HG03103 (cell line): Measurements from ENCODE around the gene CTNNA2.
"Not testable (repeated sequence)": the region's sequence is repeated elsewhere in the genome, so short reads cannot be mapped to it uniquely, and the experiment has no call there.

Experiments used
- ATAC-seq: cut with Tn5 transposase; IDR thresholded peaks from one replicate; pipeline ENCODE4 v1.9.1; 2021; ENCODE audit warnings: low read depth; ENCODE audit not compliant: unreplicated experiment

CTNNA2 gene

DNA sequence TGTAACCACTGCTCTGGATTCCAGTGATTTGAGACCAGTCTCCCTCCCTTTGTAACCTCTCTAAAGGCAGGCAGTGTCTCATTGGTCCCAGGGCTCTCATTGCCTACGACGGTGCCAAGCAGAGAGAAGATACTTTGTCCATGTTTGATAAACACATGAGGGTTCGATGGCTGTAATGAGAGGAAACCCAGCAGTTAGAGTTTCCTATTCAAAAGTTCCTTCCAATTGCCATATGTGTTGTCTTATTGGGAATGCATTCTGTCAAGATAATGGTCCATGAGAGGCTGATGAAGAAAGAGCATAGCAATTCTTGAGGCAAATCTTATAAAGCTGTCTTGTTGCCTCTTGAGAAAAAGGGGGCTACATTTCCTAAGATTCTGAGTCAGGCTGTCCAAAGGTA lies 499.2 kb downstream of the CTNNA2 start:
- no peak for ATAC-seq

- ATAC-seq, result no peak
Observed at GRCh38 chr2:80014637-80015036, 501.8 kb downstream of the CTNNA2 start.

DNA sequence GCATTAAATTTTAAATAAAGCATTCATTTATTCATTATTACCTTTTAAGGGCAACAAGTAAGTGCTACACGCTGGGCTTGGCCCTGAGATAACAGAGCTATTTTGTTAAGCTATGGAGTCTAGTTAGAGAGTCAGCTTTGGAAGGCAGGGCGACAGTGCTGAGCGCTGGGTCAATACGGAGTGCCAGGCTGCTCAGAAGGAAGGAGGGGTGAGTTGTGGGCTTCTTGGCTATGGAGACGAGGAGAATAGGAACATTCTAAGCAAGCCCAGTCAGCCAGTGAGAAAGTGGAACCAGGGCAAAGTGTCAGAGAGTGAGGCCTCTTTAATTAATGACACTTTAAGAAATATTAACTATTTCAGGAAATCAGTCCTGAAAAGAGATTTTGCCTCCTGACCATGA lies 503.3 kb downstream of the CTNNA2 start:
- ATAC-seq, result no peak

DNA sequence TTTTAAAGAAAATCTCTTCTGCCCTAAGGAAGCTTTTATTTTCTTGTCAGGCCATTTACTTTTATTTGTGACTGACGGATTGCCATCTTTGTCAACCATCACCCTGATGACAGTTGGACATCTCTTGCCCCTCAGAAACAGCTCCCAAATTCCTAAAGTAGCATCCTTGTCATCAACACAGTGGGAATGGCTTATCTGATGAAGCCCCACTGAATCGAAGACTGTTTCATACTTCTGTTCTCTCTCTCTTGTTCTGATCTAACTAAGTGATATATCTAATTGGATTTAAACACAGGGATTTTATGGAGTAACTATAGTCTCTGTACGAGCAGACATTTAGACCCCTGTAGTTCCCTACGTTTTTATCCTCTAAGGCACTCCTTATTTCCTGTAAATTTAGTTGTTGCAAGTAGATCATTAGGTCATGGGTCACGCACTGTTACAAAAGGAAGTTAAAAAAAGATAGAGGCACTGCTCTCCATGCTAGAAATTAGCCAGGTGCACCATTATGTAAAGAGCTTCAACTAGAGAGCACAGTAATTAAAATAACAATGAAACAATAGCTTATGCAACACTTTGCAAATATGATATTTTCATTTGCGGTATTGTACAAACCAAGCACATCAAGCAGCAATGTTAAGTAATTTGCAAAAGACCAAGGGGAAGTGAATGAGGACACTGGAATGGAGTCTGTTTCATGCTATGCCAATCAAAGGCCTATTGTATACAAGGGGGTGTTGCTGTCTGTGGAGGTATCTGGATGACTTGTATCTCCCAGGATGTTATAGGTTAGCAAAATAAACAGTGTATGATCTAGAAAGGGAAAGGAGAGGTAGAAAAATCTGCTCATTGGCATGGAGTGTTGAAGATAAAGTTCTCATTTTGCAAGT lies 507.0 kb downstream of the CTNNA2 start:
- ATAC-seq, result no peak

DNA sequence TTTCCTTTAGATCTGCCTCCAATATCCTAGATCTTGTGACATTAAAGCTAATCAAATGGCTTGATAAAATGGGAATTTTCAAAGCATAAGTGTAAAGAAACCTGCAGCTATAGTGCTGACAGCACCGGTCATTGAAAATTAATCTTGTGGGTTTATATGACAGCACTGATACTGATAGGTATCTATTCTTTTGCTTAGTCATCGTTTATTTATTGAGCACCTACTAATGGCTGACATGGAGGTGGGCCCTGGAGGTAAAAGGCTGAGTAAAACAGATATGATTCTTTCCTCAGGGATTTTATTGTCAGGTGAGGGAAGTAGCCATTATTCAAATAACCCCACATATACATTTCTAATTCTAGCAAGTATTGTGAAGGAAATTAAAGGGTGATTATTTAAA lies 509.2 kb downstream of the CTNNA2 start:
- ATAC-seq, result no peak

GRCh38 chr2:80026040-80026729 lies 513.3 kb downstream of the CTNNA2 start:
- no peak for ATAC-seq

GRCh38 chr2:80028051-80028450 lies 515.2 kb downstream of the CTNNA2 start:
- no peak for ATAC-seq

GRCh38 chr2:80028584-80028983 lies 515.7 kb downstream of the CTNNA2 start:
- ATAC-seq, result no peak

- no peak for ATAC-seq
Observed at GRCh38 chr2:80030135-80030534, 517.3 kb downstream of the CTNNA2 start.

GRCh38 chr2:80032684-80033083 lies 519.8 kb downstream of the CTNNA2 start:
- ATAC-seq, result not testable (repeated sequence)

- no peak for ATAC-seq
Observed at GRCh38 chr2:80035749-80036285, 523.0 kb downstream of the CTNNA2 start.

GRCh38 chr2:80037310-80037709 lies 524.5 kb downstream of the CTNNA2 start:
- no peak for ATAC-seq

GRCh38 chr2:80040226-80040625 lies 527.4 kb downstream of the CTNNA2 start:
- no peak for ATAC-seq

DNA sequence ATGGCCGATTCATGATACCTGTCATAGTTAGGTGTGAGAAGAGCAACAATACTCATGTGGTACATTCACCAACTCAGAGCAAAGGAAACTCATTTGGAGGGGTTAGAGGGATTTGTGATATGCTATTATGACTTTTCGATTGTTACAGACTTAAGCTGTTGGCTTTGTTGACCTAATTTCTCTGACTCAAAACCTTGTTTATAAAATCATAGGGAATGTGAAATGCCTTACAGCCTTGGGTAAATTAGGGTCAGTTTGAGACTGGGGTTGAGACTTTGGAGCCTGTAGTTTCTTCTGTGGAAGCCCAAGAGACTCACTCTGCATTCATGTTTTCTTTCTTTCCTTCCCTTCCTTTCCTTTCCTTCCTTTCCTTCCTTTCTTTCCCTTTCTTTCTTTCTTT lies 529.8 kb downstream of the CTNNA2 start:
- no peak for ATAC-seq

GRCh38 chr2:80048296-80048695 lies 535.4 kb downstream of the CTNNA2 start:
- ATAC-seq, result no peak

- no peak for ATAC-seq
Observed at GRCh38 chr2:80050246-80050645, 537.4 kb downstream of the CTNNA2 start.

DNA sequence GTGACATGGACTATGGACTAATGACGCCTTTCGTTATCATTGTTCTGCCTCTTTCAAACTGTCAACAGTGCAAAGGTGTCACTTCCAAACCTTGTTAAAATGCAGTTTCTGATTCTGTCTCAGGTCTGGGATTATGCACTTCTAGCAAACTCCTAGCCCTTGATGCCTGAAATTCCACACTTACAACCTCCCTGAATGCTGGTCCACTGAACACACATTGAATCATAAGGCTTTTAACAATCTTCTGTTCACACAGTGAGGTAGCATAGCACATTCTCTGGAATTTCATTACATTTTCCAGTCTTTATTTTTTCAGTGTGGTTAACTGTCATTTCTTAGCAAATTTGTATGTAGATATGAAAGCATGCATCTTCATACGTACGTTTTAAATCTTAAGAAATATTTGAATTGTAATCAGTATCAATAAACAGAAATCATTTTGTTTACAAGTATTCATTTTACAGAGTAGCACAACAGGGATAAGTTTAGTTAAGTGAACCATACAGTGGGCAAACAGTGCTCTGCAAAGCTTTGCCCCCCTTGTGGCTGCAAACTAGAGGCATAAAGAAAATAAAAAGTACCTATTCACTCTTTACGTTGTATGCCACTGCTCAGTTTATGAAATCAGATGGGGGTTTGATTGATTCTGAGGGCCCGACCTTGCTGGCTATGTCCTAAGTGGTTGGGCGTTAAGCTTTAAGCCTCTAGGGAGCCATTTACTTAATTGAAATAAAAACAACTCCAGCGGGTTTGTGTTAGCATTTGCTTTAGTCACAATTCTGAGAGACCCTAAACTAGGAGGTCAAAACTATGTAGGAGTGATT lies 540.9 kb downstream of the CTNNA2 start:
- ATAC-seq, result no peak

DNA sequence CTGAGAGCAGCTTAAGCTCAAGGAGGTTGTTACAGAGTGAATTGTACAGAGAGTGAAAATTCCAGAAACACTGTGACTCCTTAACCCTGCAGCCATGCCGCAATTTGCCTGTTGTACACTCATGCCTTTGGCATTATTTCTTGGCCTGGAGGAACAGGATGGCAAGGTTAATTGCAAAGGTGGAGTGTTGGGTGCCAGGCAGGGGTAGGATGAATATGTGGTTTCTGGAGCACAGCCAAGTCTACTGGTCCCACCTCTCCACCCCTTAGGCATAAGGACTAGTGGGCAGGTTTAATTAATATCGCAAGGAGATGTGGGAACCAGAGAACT lies 541.5 kb downstream of the CTNNA2 start:
- ATAC-seq, result no peak

DNA sequence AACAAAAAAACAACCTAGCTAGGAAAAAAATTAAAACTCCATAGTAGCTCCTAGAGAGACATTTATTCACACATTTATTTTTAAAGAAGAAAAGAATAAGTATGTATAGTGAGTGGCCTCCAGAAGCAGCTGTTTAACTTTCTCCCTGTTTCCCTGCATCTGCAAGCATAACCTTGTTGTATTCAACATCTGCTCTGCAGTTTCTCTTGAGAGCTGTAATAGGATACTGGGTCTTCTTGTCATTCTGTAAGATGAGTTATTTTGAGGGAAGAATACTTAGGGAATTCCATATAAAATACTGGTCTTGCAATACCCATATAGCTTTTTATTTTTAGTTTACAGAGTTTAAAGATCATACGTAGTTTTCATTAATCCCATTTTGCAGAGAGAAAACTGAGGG lies 545.1 kb downstream of the CTNNA2 start:
- ATAC-seq, result no peak

GRCh38 chr2:80058562-80058961 lies 545.7 kb downstream of the CTNNA2 start:
- no peak for ATAC-seq

- no peak for ATAC-seq
Observed at GRCh38 chr2:80059447-80059846, 546.6 kb downstream of the CTNNA2 start.
